Fibroblast of the aortic adventitia (primary cell): ENCODE data around the gene ONECUT2. TPM values are rescaled to one million over a fixed set of nuclear protein-coding genes. Genes with fewer than 3 reads are reported as not detected.

Experiments
- DNase-seq: peaks from one replicate; pipeline ENCODE4 v3.0.0-alpha.2; 2010; ENCODE audit warnings: low read depth
- H3K4me3 ChIP-seq: 2 replicates; pipeline ENCODE4 v1.5.1; 2011; ENCODE audit warnings: low read depth, mild to moderate bottlenecking, control low read depth, low read length, moderate library complexity
- CTCF ChIP-seq: IDR thresholded peaks from 2 replicates; pipeline ENCODE4 v1.5.1; 2011; ENCODE audit warnings: mild to moderate bottlenecking, low read length, control low read depth, inconsistent platforms; ENCODE audit not compliant: insufficient read depth
- total RNA-seq: library from RNA; depleted of rRNA; stranded (reverse); fragments of >200 nt; gene quantifications from 2 replicates; pipeline ENCODE4 v1.2.3, GENCODE V29; 2012; ENCODE audit warnings: low replicate concordance

ONECUT2 gene
- total RNA-seq, 1 donor, result under 0.01 TPM

GRCh38 chr18:57439985-57440330, 4.8 kb downstream of the ONECUT2 start:
- DNase-seq, result no peak
- H3K4me3 ChIP-seq, result no peak overlapping the region
- no peak for TF ChIP-seq CTCF

GRCh38 chr18:57440331-57441070, 5.3 kb downstream of the ONECUT2 start:
- TF ChIP-seq CTCF, result no peak
- H3K4me3 ChIP-seq, result no peak overlapping the region
- DNase-seq, result no peak

- DNase-seq, result no peak
- TF ChIP-seq CTCF, result no peak
- H3K4me3 ChIP-seq, result no peak overlapping the region
Observed at GRCh38 chr18:57441071-57441794, 6.1 kb downstream of the ONECUT2 start.

- no peak for TF ChIP-seq CTCF
- DNase-seq, result no peak
- no peak overlapping the region for H3K4me3 ChIP-seq
Observed at GRCh38 chr18:57443247-57443646, 8.1 kb downstream of the ONECUT2 start.

- TF ChIP-seq CTCF, result no peak
- no peak for DNase-seq
Observed at GRCh38 chr18:57443702-57444101, 8.5 kb downstream of the ONECUT2 start.

GRCh38 chr18:57444301-57444759, 9.2 kb downstream of the ONECUT2 start:
- H3K4me3 ChIP-seq, result no peak overlapping the region
- no peak for TF ChIP-seq CTCF

More at GRCh38 chr18:57443702-57444101, 8.5 kb downstream of the ONECUT2 start:
- no peak overlapping the region for H3K4me3 ChIP-seq

More at GRCh38 chr18:57444301-57444759, 9.2 kb downstream of the ONECUT2 start:
- DNase-seq, result no peak
